ENCODE data around the gene SALL1.

Gene SALL1

GRCh38 chr16:51111759-51112158 lies 39.3 kb downstream of the SALL1 start:
- no peak for DNase-seq (ENCODE audit: low spot score)

- DNase-seq (ENCODE audit: low spot score): no peak
These were observed 40.3 kb downstream of the SALL1 start for GRCh38 chr16:51110700-51111157.

GRCh38 chr16:51109173-51109572 lies 41.9 kb downstream of the SALL1 start:
- no peak for DNase-seq (ENCODE audit: low spot score)

GRCh38 chr16:51107742-51108141 lies 43.3 kb downstream of the SALL1 start:
- DNase-seq (ENCODE audit: low spot score): no peak

- DNase-seq (ENCODE audit: low spot score): no peak
These were observed 44.5 kb downstream of the SALL1 start for GRCh38 chr16:51106535-51106934.

GRCh38 chr16:51103590-51103989 lies 47.5 kb downstream of the SALL1 start:
- DNase-seq (ENCODE audit: low spot score): no peak

- DNase-seq (ENCODE audit: low spot score): no peak
These were observed 53.3 kb downstream of the SALL1 start for GRCh38 chr16:51097729-51098128.

GRCh38 chr16:51095890-51096626 lies 55.0 kb downstream of the SALL1 start:
- DNase-seq (ENCODE audit: low spot score): no peak

- DNase-seq (ENCODE audit: low spot score): peak; percentile 48
These were observed 55.8 kb downstream of the SALL1 start for GRCh38 chr16:51095084-51095881.

- DNase-seq (ENCODE audit: low spot score): no peak
These were observed 57.3 kb downstream of the SALL1 start for GRCh38 chr16:51093726-51094280.
